Stomach (tissue), 9 donors: ENCODE measurements around the gene IARS2. TPM values are rescaled to one million over a fixed set of nuclear protein-coding genes. Genes with fewer than 3 reads are reported as not detected.
A peak's percentile ranks its signal among the peaks of the same experiment; 100 is the strongest.

Experiments used
- DNase-seq, 2 donors: peaks; one replicate each; pipeline versions ENCODE4 v3.0.0 to v3.0.0-alpha.2; 2013 to 2019
- H3K27ac ChIP-seq, 5 donors: fragments of 200-600 bp in 4 of 5; sonication (generic) in 4 of 5; one replicate each; pipeline ENCODE4 v1.5.1; 2013 to 2019; ENCODE audit warnings: mild to moderate bottlenecking in 1 of 5, moderate library complexity in 1 of 5
- H3K27me3 ChIP-seq, 3 donors: fragments of 200-600 bp; sonication (generic); one replicate each; pipeline ENCODE4 v1.5.1; 2017 to 2019; ENCODE audit warnings: mixed run types in 1 of 3
- H3K36me3 ChIP-seq, 4 donors: fragments of 200-600 bp; sonication (generic); 1 replicate in 3 of 4; 2 replicates in 1 of 4; pipeline ENCODE4 v1.5.1; 2016 to 2019
- H3K4me1 ChIP-seq, 4 donors: fragments of 200-600 bp; sonication (generic); one replicate each; pipeline ENCODE4 v1.5.1; 2016 to 2019
- H3K4me3 ChIP-seq, 4 donors: fragments of 200-600 bp; sonication (generic) in 3 of 4; one replicate each; pipeline ENCODE4 v1.5.1; 2016 to 2019; ENCODE audit warnings: mild to moderate bottlenecking in 1 of 4
- H3K9me3 ChIP-seq, 4 donors: fragments of 200-600 bp; sonication (generic); one replicate each; pipeline ENCODE4 v1.5.1; 2016 to 2019
- CTCF ChIP-seq, 7 experiments: fragments of 450-650 bp in 4 of 7; fragments of 200-600 bp in 3 of 7; sonication (generic) in 3 of 7; IDR thresholded peaks; one replicate each; pipeline ENCODE4 v1.5.1; 2016 to 2019; ENCODE audit warnings: antibody characterized with exemption in 7 of 7, control low read depth in 2 of 7, mild to moderate bottlenecking in 1 of 7
- EP300 ChIP-seq: sonication (generic); formaldehyde crosslinking; IDR thresholded peaks from one replicate; pipeline ENCODE4 v1.6.1; 2017; ENCODE audit warnings: antibody characterized with exemption
- POLR2A ChIP-seq, 4 donors: fragments of 450-650 bp; IDR thresholded peaks; one replicate each; pipeline ENCODE4 v1.6.1; 2016; ENCODE audit warnings: antibody characterized with exemption in 4 of 4, control low read depth in 2 of 4, mild to moderate bottlenecking in 1 of 4, moderate library complexity in 1 of 4
- POLR2AphosphoS5 ChIP-seq, 3 donors: sonication (generic); formaldehyde crosslinking; IDR thresholded peaks; one replicate each; pipeline ENCODE4 v1.6.1; 2016; ENCODE audit warnings: antibody characterized with exemption in 3 of 3
- WGBS, 5 donors: extraction: QIAGEN DNeasy Blood & Tissue Kit in 3 of 5; methylation state at CpG; one replicate each; pipeline versions ENCODE4 v1.1.5 to v1.1.7; 2013 to 2018; 5-methylcytosine and 5-hydroxymethylcytosine counted together
- intact Hi-C: fragments of 100-400 bp; cut with DNase I; formaldehyde crosslinking; loops from one replicate; pipeline ENCODE4 v1.15.1; 2023; ENCODE audit warnings: low total_unique reads
- polyA plus RNA-seq, 3 donors: library from polyadenylated mRNA; stranded (reverse); fragments of 200-250 nt; gene quantifications; one replicate each; pipeline ENCODE4 v1.2.3, GENCODE V29; 2013
- total RNA-seq, 5 donors: library from RNA; depleted of rRNA; stranded (reverse); fragments of >200 nt; gene quantifications; one replicate each; pipeline versions ENCODE4 v1.1.0 to v1.2.3, GENCODE V29; 2014 to 2016
- donor health status: healthy with polysubstance abuse.
- donor health status: Bipolar disorder and iron deficiency.
- donor health status: healthy.

The IARS2 gene
- total and polyA plus RNA-seq, 8 donors = 11.0 to 132 (median 35.3) TPM

DNA sequence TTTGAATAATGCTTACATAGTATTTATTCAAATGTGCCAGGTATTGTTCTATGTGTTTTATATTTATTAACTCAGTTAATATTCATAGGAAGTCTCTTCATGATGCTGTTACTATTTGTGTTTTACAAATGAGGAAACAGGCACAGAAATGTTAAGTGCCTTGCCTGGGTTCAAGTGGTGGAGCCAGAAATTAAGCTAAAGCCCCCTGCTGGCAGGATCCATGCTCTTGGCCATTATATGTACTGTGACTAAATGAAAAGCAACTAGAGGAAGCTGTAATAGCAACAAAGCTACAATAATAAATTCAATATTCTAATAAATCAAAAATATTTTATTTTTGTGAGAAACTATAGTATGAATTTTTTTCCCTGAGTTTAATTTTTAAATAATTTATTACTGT is 30.0 kb downstream of the IARS2 start:
- Histone ChIP-seq H3K36me3 (peaks cover 7 to 44% (median 40%) of the 10 kb centered on the region in 4 donors), H3K9me3 (no peaks in the 10 kb centered on the region), H3K4me3 (no peak overlapping the region), H3K4me1 (peaks cover 0 to 18% (median 9%) of the 10 kb centered on the region in 4 donors), H3K27ac (no peak overlapping the region), H3K27me3 (no peaks in the 10 kb centered on the region)
- intact Hi-C loops = no loop called here
- TF ChIP-seq POLR2AphosphoS5 (IDR thresholded peaks at IDR 0.05) = no peak
- peak in 2 of 7 experiments; percentile 18 to 23 for TF ChIP-seq CTCF (IDR thresholded peaks at IDR 0.05)
- peak in 1 of 2 donors; percentile 20 for DNase-seq

DNA sequence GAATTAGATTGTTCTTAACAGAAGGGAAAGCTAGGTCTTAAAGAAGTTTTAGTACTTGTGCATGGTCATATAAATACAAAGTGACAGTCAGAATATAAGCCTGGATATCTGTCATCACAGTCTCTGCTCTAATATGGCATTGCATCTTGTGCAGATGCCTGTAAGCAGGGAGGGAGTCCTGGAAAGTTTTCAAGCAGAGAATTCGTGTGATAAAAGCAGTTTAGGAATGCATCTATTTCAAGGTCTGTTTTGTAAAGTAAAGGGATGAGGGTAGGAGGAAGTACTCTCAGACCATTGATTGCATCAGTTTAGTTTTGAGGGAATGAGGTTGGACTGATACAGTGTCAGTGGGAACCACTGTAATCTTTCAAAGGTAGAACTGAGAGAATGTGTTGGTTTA is 30.6 kb downstream of the IARS2 start:
- TF ChIP-seq EP300 = no peak
- TF ChIP-seq CTCF (IDR thresholded peaks at IDR 0.05) = no peak
- no peak for TF ChIP-seq POLR2AphosphoS5 (IDR thresholded peaks at IDR 0.05)
- no peak for TF ChIP-seq POLR2A (IDR thresholded peaks at IDR 0.05)
- H3K36me3 ChIP-seq = peaks cover 7 to 50% (median 47%) of the 10 kb centered on the region in 4 donors
- H3K27me3 ChIP-seq = no peaks in the 10 kb centered on the region
- no peak overlapping the region for H3K4me3 ChIP-seq
- no peak overlapping the region for H3K27ac ChIP-seq
- DNase-seq = no peak
- peaks cover 0 to 17% (median 6%) of the 10 kb centered on the region in 4 donors for H3K4me1 ChIP-seq
- no peaks in the 10 kb centered on the region for H3K9me3 ChIP-seq
- intact Hi-C loops = no loop called here
- 20 to 47% (median 26%) methylated on average over 1 of the region's 1 CpG for whole genome bisulfite sequencing, 5 donors

DNA sequence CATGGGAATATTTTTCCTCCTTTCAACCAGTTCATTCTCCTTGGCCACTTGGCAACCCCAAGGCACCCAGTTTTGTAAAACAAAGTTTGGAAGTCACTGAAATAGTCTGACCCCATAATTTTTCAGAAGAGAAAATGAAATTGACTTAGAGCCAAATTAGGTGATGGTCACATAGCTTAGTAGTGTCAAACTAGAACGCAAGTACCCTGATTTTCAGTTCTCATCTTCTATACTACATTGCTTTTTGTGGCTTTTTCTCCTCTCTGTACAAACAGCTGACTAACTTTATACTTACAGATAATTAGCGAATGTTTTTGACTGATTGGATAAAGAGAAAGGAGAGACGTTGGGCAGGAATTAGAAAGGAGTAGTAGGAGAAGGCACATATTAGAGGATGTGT is 33.1 kb downstream of the IARS2 start:
- 84 to 90% (median 86%) methylated on average over 3 of the region's 3 CpGs for WGBS, 5 donors
- no peak for DNase-seq
- no peak overlapping the region for H3K4me3 ChIP-seq
- H3K4me1 ChIP-seq = peaks cover 0 to 17% (median 4%) of the 10 kb centered on the region in 4 donors
- H3K27me3 ChIP-seq = no peaks in the 10 kb centered on the region
- intact Hi-C loops = no loop called here
- TF ChIP-seq POLR2AphosphoS5 (IDR thresholded peaks at IDR 0.05) (no peak), CTCF (IDR thresholded peaks at IDR 0.05) (no peak)
- no peak overlapping the region for H3K27ac ChIP-seq
- peaks cover 7 to 70% (median 67%) of the 10 kb centered on the region in 4 donors for H3K36me3 ChIP-seq
- H3K9me3 ChIP-seq = no peaks in the 10 kb centered on the region

GRCh38 chr1:220129479-220130210 is 35.7 kb downstream of the IARS2 start:
- Histone ChIP-seq H3K4me3 (no peak overlapping the region), H3K9me3 (no peaks in the 10 kb centered on the region), H3K36me3 (peaks cover 18 to 94% (median 91%) of the 10 kb centered on the region in 4 donors), H3K27ac (no peak overlapping the region), H3K27me3 (no peaks in the 10 kb centered on the region), H3K4me1 (peaks cover 0 to 2% (median under 1%) of the 10 kb centered on the region in 4 donors)
- intact Hi-C loops = no loop called here
- no peak for DNase-seq
- TF ChIP-seq CTCF (IDR thresholded peaks at IDR 0.05) (no peak), EP300 (no peak), POLR2A (IDR thresholded peaks at IDR 0.05) (no peak), POLR2AphosphoS5 (IDR thresholded peaks at IDR 0.05) (no peak)
